Mesothelial cell of epicardium (in vitro differentiated cells): ENCODE data around the gene GOLM1. TPM values are rescaled to one million over a fixed set of nuclear protein-coding genes. Genes with fewer than 3 reads are reported as not detected.

ENCODE experiments used
- DNase-seq, 2 experiments: peaks; one replicate each; pipeline ENCODE4 v3.0.0; 2021; ENCODE audit warnings: low spot score in 2 of 2; ENCODE audit not compliant: unreplicated experiment in 2 of 2
- H3K27ac Mint-ChIP-seq: 2 replicates; pipeline ENCODE4 v1.8.0; 2021; ENCODE audit warnings: mixed read lengths
- H3K27me3 Mint-ChIP-seq: 2 replicates; pipeline ENCODE4 v1.8.0; 2021; ENCODE audit warnings: low read depth, mixed read lengths
- H3K36me3 Mint-ChIP-seq: 2 replicates; pipeline ENCODE4 v1.8.0; 2021; ENCODE audit warnings: mixed read lengths
- H3K4me1 Mint-ChIP-seq: 2 replicates; pipeline ENCODE4 v1.8.0; 2021; ENCODE audit warnings: mixed read lengths
- H3K4me3 Mint-ChIP-seq: 2 replicates; pipeline ENCODE4 v1.8.0; 2021; ENCODE audit warnings: mild to moderate bottlenecking, moderate library complexity, mixed read lengths
- H3K9me3 Mint-ChIP-seq: 2 replicates; pipeline ENCODE4 v1.8.0; 2021; ENCODE audit warnings: mixed read lengths
- total RNA-seq: library from RNA; stranded (reverse); gene quantifications from 3 replicates; pipeline ENCODE4 v1.2.1, GENCODE V29; 2021
- TF ChIP-seq, protein P1 (sequence below): fragments of 200-600 bp; sonication (generic); IDR thresholded peaks from one replicate; pipeline ENCODE4 v1.5.0; 2021; ENCODE audit warnings: antibody characterized with exemption; ENCODE audit not compliant: unreplicated experiment

Gene GOLM1
- total RNA-seq, 1 donor from 2014 or later: 101 TPM

DNA sequence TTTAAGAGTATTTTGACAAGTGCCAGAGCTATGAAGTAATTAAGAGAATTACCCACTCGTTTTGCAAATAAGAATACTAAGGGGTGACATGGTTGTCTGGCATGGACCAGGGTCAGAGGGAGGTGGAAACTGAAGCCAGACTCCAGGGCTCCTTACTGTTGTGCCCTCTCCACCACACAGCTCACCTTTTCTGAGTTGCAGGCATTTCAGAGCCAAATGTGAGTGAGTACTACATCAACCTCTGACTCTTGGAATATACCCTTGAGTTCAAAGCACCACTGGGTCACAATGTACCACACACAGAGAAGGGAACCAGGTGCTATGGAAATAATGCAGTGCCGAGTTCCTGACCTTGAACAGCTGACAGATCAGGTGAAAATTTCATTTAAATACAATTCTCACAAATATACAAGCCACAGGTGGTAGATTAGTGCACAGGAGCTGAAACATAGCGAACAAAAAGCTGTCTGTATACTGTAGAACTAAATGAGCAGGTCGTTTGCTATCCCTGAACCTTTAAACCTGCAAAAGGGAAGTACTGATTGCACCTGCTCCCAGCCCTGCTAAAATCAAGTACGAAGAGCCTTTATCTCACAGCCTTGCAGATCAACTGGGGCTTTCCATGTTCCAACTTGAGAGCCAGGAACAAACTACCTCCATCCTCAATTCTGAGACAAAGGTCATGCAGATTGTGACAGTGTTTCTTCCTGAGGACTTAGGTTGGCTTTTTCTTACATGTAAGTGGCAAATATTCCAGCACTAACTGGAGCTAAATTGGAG, 57.0 kb downstream of the GOLM1 start:
- Mint-ChIP-seq H3K4me3 (no peak overlapping the region), H3K4me1 (peaks cover 12% of the 10 kb centered on the region), H3K27ac (no peak overlapping the region), H3K27me3 (no peaks in the 10 kb centered on the region), H3K9me3 (peaks cover 3% of the 10 kb centered on the region), H3K36me3 (peaks cover 42% of the 10 kb centered on the region)
- TF ChIP-seq, protein P1, sequence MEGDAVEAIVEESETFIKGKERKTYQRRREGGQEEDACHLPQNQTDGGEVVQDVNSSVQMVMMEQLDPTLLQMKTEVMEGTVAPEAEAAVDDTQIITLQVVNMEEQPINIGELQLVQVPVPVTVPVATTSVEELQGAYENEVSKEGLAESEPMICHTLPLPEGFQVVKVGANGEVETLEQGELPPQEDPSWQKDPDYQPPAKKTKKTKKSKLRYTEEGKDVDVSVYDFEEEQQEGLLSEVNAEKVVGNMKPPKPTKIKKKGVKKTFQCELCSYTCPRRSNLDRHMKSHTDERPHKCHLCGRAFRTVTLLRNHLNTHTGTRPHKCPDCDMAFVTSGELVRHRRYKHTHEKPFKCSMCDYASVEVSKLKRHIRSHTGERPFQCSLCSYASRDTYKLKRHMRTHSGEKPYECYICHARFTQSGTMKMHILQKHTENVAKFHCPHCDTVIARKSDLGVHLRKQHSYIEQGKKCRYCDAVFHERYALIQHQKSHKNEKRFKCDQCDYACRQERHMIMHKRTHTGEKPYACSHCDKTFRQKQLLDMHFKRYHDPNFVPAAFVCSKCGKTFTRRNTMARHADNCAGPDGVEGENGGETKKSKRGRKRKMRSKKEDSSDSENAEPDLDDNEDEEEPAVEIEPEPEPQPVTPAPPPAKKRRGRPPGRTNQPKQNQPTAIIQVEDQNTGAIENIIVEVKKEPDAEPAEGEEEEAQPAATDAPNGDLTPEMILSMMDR: no peak
- no peak for DNase-seq

DNA sequence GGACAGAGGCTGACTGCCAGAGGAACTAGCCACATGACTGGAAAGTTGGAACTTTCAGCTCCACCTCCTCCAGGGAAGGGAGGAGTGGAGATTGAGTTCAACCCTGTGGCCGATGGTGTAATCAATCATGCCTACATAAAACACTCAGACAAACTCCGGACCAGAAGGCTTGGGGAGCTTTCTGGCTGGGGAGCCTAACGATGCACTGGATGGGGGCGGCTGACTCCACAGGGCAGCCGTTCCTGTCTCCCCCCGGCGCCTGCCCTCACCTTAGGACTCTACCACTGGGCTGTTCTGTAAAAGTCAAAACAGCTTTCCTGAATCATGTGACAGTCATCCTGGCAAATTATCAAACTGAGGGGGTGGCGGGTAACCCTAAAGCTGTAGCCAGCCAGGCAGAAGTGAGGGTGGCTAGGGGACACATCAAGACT, 58.0 kb downstream of the GOLM1 start:
- DNase-seq: no peak
- Mint-ChIP-seq H3K4me1 (peaks cover 12% of the 10 kb centered on the region), H3K27me3 (no peaks in the 10 kb centered on the region), H3K9me3 (peaks cover 3% of the 10 kb centered on the region), H3K36me3 (peaks cover 49% of the 10 kb centered on the region), H3K27ac (peak overlapping the region; percentile 79), H3K4me3 (no peak overlapping the region)
- TF ChIP-seq, protein P1: no peak

DNA sequence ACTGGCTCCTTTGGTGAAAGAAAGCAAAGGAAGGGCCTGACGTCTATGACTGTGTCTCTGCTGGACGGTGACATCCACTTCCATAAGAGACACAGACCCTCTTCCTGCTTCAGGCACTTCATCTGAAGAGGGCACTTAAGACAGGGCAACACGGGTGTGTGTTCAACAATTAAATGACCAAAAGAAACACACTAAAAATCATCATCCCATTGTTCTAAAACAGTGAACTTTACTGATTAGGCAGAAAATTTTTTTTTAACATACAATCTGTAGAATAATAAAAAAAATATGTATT, 58.5 kb downstream of the GOLM1 start:
- peaks cover 3% of the 10 kb centered on the region for H3K9me3 Mint-ChIP-seq
- peaks cover 49% of the 10 kb centered on the region for H3K36me3 Mint-ChIP-seq
- no peak for DNase-seq
- H3K27ac Mint-ChIP-seq: peak overlapping the region; percentile 44
- no peak overlapping the region for H3K4me3 Mint-ChIP-seq
- H3K4me1 Mint-ChIP-seq: peaks cover 12% of the 10 kb centered on the region
- H3K27me3 Mint-ChIP-seq: no peaks in the 10 kb centered on the region
- TF ChIP-seq, protein P1: no peak

DNA sequence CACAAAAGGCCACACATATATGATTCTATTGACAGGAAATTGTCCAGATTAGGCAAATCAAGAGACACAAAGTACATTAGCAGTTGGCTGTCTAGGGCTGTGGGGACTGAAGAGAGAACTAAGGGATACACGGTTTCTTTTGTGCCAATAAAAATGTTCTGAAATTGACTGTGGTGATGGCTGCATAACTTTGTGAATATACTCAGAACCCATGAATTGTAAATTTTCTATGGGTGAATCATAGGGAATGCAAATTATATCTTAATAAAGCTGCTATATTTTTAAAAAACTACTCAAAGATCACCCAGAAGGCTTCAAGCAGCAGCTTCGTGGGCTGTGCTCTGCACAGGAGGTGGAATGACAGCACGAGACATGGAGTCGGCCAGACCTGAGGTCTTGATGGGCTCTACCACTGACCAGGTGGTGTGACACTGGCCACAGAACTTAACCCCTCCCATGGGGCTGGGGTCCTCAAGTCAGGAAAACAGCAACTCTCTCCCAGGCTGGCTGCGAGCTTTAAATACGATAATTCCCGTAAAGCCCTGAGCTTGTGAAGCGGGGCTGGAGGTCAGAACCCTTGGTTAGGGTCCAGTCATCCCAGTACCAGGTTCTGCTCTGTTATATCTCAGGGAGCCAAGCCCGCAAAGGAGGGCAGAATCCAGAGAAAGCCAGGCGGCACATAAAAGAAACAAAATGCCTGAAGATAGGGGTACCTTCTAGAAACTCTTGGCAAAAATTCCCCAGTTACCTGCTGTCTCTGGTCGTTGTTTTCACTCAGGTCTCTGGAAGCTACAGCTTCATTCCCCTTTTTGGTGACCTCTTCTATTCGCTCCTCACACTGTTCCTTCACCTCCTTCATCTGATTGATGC, 59.1 kb downstream of the GOLM1 start:
- TF ChIP-seq, protein P1: no peak
- DNase-seq: no peak
- H3K4me1 Mint-ChIP-seq: peaks cover 12% of the 10 kb centered on the region

DNA sequence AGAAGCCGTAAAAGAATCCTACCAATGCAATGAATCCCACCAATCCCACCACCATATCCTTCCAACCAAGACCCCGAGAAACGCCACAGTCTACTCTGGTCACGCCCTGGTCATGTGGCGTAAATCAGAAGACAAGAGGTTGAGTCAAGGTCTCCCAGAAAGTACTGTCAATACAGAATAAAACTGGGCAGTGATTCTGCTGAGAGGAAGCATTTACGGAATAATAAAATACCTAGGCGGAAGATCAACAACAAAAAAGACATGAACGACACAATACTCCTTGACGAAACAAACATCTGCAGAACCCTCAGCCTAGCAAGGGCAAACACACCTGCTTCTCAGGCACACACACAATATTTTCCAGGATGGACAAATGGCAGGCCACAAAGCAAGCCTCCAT, 62.8 kb downstream of the GOLM1 start:
- no peak for DNase-seq
- no peak overlapping the region for H3K4me3 Mint-ChIP-seq
- peaks cover 66% of the 10 kb centered on the region for H3K36me3 Mint-ChIP-seq
- no peak overlapping the region for H3K27ac Mint-ChIP-seq
- TF ChIP-seq, protein P1: no peak
- peaks cover 8% of the 10 kb centered on the region for H3K4me1 Mint-ChIP-seq
- H3K27me3 Mint-ChIP-seq: no peaks in the 10 kb centered on the region
- peaks cover 3% of the 10 kb centered on the region for H3K9me3 Mint-ChIP-seq

More for the DNA sequence above, 59.1 kb downstream of the GOLM1 start:
- no peaks in the 10 kb centered on the region for H3K27me3 Mint-ChIP-seq
- peak overlapping the region; percentile 44 for H3K27ac Mint-ChIP-seq
- peaks cover 47% of the 10 kb centered on the region for H3K36me3 Mint-ChIP-seq
- peaks cover 3% of the 10 kb centered on the region for H3K9me3 Mint-ChIP-seq
- no peak overlapping the region for H3K4me3 Mint-ChIP-seq
